GM19193 (cell line): ENCODE results near the gene CLSTN3.

ENCODE experiments used
- POLR2A ChIP-seq: IDR thresholded peaks from 4 replicates; pipeline ENCODE4 v1.6.1; 2011; ENCODE audit not compliant: insufficient read depth, insufficient read length; ENCODE audit errors: extremely low read depth

Gene CLSTN3

DNA sequence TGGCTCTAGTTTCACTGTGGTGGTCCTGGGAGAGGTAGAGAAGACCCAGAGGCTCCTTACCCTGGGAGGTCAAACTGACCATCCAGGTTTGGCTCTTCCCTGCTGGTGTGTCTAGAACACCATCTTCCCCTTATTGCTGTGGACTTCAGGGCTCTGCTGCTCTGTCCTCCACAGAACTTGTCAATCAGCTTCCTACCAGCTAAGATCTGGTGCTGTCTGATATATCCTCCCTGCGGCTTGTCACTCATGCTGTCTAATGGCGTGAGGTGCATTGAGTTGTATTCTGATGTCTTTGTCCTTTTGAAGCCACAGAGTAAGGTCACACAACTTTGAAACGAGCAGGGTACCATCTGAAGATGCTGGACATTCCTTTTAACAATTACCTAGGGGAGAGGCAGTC lies 14.0 kb upstream of the CLSTN3 start:
- TF ChIP-seq POLR2A = no peak

DNA sequence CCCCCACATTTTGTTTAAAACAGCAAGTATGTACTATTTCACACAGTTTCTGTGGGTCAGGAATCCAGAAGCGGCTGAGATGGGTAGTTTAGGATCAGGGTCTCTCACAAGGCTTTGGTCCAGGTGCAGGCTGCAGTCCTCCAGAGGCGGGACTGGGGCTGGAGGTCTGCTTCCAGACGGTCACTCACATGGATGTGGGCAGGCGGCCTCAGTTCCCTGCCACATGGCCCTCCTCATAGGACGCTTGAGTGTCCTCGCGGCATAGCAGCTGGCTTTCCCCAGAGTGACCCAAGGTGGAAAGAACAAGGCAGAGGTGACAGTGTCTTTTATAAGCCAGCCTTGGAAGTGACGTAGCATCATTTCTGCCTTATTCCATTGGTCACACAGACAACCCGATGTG lies 13.3 kb upstream of the CLSTN3 start:
- TF ChIP-seq POLR2A = no peak

DNA sequence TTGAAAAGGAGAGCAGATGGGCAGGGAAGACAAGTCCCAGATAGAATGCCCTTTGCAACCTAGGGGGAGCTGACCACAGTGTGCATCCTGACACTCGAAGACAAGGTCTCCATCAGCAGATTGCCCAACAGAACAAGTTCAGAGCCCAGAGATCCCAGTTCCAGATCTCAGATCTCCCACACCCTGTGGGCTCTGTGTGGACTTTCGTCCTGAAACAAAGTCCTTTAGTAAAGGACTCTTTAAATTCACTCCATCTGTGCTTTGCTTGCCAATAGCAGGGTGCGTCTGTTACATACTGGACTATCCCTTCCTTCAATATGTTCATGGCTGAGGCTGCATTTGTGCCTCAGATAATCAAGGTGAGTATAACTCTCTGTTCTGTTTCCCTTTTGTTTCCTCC lies 12.5 kb upstream of the CLSTN3 start:
- TF ChIP-seq POLR2A = no peak

- TF ChIP-seq POLR2A = no peak
Observed at GRCh38 chr12:7118881-7119280, 11.3 kb upstream of the CLSTN3 start.

DNA sequence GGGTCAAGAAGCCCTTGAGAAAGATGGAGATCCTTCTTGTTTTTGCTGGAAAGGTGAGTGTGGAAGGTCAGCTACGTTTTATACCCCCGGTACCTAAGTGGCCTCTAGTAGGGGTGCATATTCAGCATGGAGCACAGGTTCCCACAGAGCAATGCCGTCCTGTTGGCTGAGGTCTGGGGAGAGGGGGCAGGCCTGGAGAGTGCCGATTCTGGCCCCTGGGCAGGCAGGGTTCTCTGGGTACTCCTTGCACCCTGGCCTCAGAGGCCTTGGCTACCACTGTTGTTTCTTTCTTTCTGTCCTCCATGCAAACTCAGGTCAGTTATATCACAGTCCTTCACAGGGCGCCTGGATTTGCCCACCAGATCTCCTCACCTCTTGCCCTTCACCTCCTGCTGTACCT lies 10.0 kb upstream of the CLSTN3 start:
- no peak for TF ChIP-seq POLR2A

GRCh38 chr12:7121324-7121723 lies 8.8 kb upstream of the CLSTN3 start:
- TF ChIP-seq POLR2A = no peak

DNA sequence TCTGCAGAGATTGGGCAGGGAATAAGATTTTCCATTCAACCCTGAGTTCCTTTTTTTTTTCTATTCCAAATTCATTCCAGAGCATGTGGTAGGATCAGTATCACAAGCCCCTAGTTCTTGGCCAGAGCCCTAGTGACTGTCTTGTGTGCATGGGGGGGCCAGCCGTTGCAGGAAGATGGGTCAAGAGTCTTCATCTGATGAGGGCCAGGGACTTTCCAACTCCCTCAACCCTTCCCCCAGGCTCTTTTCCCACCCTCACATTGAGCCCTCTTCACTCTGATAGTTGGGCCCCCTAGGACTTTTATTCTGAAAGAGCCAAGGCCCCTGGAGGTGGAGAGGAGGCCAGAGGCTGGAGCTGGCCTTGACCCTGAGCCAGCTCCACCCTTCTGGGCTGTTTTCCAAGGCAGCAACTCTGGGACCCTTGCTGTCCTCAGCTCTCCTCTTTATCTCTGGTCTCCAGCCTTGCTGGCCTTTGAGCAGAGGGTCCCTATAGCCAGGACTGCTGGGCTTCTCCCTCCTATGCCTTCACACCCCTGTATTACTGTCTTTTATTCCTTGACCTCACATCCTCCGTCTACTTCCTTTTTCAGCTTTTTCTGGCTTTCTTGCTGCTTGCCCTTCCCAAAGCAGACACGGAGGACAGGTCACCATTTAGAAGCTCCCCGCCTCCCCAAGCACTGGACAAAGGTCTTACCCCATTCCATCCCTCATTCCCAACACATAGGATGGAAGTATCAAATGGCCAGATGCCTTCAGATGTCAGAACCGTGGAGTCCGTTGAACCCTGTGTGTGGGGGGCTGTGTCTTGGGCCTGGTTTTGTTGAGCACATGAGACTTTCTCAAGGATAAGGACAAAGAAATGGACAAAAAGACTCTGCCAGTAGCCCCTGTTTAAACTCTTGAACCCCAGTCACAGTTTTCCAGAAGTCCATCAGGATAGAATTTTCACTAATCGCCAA lies 7.1 kb upstream of the CLSTN3 start:
- TF ChIP-seq POLR2A = no peak

GRCh38 chr12:7123806-7124522 lies 6.2 kb upstream of the CLSTN3 start:
- no peak for TF ChIP-seq POLR2A

DNA sequence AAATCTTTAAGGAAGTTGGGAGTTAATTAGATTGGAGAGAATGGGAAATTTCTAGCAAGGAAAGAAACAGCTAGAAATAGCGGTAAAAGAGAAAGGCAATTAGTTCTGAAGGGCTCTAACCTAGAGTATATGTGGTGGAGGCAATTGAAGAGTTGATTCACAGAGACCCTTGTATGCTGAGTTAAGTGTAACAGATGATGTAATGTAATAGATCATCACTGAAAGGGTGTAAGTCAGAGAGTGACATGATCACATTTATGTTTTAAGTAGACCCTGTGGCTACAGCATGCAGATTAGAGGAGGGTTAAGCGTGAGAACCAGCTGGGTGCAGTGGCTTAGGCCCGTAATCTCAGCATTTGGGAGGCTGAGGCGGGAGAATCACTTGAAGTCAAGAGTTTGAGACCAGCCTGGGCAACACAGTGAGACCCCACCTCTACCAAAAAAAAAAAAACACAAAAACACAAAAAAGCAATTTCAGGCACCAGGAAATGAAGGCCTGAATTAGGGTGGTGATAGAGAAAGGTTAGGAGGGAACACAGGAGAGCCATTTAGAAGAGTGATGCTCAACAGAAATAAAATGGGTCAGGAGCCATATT lies 4.4 kb upstream of the CLSTN3 start:
- TF ChIP-seq POLR2A = no peak

GRCh38 chr12:7127916-7128626 lies 2.1 kb upstream of the CLSTN3 start:
- no peak for TF ChIP-seq POLR2A

DNA sequence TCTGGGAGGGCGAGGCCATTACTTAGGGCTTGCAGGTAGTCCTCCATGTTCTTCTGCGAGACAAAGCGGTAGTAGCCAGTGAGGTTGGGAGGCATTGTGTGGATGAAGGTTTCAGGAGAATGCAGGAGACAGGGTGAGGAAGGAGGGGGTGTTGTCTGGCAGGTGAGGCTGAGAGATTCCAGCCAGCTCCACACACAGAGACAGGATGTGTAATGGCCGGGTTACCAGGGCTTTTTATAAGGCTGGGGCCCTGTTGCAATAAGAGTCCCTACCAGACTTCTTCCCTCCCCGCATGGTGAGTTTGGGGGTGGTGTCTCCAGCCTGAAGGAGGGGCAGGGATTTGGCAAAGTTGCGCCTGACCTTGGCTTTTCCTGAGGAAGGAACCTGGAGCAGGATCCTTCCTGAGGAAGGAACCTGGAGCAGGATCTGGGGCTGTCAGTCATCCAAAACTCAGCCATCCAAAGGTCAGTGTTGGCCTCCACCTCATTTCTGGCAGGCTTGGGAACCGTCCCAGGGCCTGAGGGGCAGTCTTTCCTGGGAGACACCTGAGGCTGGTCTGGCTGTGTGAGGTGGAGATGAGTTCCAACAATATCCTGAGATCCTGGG lies 1.4 kb upstream of the CLSTN3 start, which contains the start of gene RBP5:
RBP5 (minus strand) TSS at position 209 of the 606 bp plus-strand sequence; CDS start at position 95, 114 bp downstream.
- TF ChIP-seq POLR2A = no peak

DNA sequence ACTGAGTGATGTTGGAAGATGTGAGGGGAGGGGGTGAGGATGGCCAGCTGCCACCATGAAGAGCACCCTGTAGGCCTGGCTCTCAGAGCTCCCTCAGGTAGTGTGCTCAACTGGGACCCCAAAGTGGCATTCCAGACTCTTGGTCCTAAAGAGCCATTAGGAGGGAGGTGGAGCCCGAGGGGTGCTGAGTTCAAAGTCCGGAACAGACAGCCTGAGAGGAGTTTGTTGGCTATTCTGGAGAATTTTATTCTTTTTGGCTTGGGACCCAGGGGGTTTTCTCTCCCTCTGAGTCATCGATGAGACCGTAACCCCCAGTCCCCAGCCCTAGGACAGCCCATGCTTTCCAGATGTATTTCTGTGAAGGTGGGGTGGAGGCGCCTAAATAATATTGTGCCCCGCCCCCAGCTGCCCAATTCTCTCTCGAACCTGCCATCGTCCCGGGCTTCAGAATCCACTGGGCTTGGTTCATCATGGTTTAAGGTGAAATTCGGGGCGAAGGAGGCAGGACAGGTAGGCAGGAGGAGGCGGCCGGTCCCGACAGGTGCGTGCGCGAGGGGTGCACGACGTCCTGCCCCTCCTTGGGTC lies 792 bp upstream of the CLSTN3 start:
- no peak for TF ChIP-seq POLR2A

- no peak for TF ChIP-seq POLR2A
Observed at GRCh38 chr12:7130701-7131501, 730 bp downstream of the CLSTN3 start.
